NCI-H748 (cell line): Measurements from ENCODE around the gene AFP.

Experiments used
- DNase-seq: peaks from one replicate; lab custom pipeline; 2025; ENCODE audit not compliant: unreplicated experiment; lab: John Stamatoyannopoulos, UW

Gene AFP

GRCh38 chr4:73413294-73413755 lies 22.7 kb upstream of the AFP start:
- no peak for DNase-seq

- DNase-seq: no peak
Measured at GRCh38 chr4:73414936-73415271, 21.1 kb upstream of the AFP start.

- DNase-seq: no peak
Measured at GRCh38 chr4:73415807-73416238, 20.2 kb upstream of the AFP start.

GRCh38 chr4:73416423-73417087 lies 19.5 kb upstream of the AFP start:
- no peak for DNase-seq

- no peak for DNase-seq
Measured at GRCh38 chr4:73417342-73417741, 18.7 kb upstream of the AFP start.

GRCh38 chr4:73417973-73418372 lies 18.0 kb upstream of the AFP start:
- DNase-seq: no peak

GRCh38 chr4:73418677-73419076 lies 17.3 kb upstream of the AFP start:
- DNase-seq: no peak

- DNase-seq: no peak
Measured at GRCh38 chr4:73419106-73420038, 16.6 kb upstream of the AFP start.

- no peak for DNase-seq
Measured at GRCh38 chr4:73420615-73421014, 15.4 kb upstream of the AFP start.

GRCh38 chr4:73421708-73422457 lies 14.1 kb upstream of the AFP start:
- peak; percentile 36 for DNase-seq

GRCh38 chr4:73422458-73422752 lies 13.6 kb upstream of the AFP start:
- no peak for DNase-seq

- DNase-seq: no peak
Measured at GRCh38 chr4:73423184-73423583, 12.8 kb upstream of the AFP start.

- no peak for DNase-seq
Measured at GRCh38 chr4:73426666-73427065, 9.4 kb upstream of the AFP start.

- no peak for DNase-seq
Measured at GRCh38 chr4:73429118-73429517, 6.9 kb upstream of the AFP start.

- DNase-seq: no peak
Measured at GRCh38 chr4:73429826-73430587, 6.0 kb upstream of the AFP start.

- DNase-seq: no peak
Measured at GRCh38 chr4:73431813-73432168, 4.2 kb upstream of the AFP start.

GRCh38 chr4:73432169-73433000 lies 3.6 kb upstream of the AFP start:
- DNase-seq: no peak

GRCh38 chr4:73433140-73433539 lies 2.9 kb upstream of the AFP start:
- no peak for DNase-seq

GRCh38 chr4:73434311-73434710 lies 1.7 kb upstream of the AFP start:
- peak; percentile 12 for DNase-seq
